Loucy (cell line): ENCODE results near the gene LPGAT1.
"Not testable (repeated sequence)": the region's sequence is repeated elsewhere in the genome, so short reads cannot be mapped to it uniquely, and the experiment has no call there.

Source experiments
- CTCF ChIP-seq: fragments of 200-600 bp; sonication (generic); conservative IDR thresholded peaks from 2 replicates; pipeline ENCODE4 v1.5.1; 2014; ENCODE audit warnings: mild to moderate bottlenecking, antibody characterized with exemption, low read length
- EZH2phosphoT487 ChIP-seq: fragments of 200-600 bp; IDR thresholded peaks from 2 replicates; pipeline ENCODE4 v1.6.1; 2018; ENCODE audit warnings: antibody characterized with exemption, mild to moderate bottlenecking, moderate library complexity, borderline replicate concordance

DNA sequence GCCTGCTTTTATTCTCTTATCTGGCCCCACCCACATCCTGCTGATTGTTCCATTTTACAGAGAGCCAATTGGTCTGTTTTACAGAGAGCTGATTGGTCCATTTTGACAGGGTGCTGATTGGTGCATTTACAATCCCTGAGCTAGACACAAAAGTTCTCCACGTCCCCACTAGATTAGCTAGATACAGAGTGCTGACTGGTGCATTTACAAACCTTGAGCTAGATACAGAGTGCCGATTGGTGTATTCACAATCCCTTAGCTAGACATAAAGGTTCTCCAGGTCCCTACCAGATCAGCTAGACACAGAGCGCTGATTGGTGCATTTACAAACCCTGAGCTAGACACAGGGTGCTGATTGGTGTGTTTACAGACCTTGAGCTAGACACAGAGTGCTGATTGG, 43.2 kb upstream of the LPGAT1 start:
- TF ChIP-seq CTCF, EZH2phosphoT487: not testable (repeated sequence)
